NCI-H2227 (cell line): ENCODE results near the gene AKAP6.
"Not testable (repeated sequence)": the region's sequence is repeated elsewhere in the genome, so short reads cannot be mapped to it uniquely, and the experiment has no call there.

Experiments used
- DNase-seq: peaks from one replicate; lab custom pipeline; 2025; ENCODE audit not compliant: unreplicated experiment; lab: John Stamatoyannopoulos, UW

The AKAP6 gene

DNA sequence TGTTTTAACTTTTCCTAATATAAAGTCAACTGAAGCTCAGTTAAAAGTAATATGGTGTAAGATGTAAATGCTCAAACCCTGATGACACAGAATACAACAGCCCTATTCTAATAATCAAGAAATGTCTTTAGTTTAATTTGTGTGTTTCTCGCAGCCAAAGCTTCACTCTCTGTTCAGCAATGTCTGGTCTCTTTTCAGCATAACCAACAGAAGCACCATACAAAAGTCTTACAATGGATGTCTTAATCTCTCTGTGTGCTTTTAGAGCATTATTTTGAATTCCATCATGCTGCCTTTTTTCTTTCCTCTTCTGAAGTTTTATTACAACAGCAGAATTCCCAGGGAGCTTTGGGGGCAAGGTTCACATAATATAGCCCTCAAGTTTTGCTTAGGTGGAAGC lies 399.4 kb downstream of the AKAP6 start:
- no peak for DNase-seq

DNA sequence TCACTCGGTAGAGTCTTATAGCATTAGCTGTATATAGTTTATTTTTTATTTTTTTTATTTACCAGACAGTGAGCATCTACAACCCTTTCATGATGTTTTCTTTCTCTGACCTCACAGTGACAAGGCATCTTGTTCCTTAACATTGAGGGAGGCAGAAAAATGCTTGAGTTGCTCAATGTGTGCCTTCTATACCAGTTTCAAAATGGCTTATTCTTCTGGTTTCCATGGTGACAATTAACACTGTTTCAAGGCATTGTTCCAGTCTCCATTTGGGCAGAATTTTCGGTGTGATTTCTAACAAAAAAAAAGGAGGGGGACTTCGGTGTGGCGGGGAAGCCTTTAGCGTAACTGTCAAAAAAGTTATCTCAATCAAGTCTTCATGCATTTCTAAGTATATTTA lies 399.9 kb downstream of the AKAP6 start:
- DNase-seq, result peak; percentile 17

DNA sequence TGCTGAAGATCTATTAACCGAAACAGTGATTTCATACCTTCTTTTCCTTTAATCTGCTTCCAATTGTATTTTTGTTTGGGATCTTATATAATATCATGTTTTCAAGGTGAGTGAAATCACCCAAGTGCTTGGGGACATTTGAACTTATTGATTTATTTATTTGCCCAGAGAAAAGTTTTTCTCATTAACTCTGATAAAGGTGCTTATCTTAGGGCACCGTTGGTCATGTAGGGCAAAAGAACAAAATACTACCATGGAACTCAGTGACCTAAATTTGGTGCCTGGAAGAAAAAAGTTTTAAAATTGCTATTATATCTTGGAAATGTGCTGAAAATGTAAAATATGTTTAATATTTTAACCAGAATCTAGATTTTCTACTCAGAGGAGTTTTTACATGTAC lies 402.2 kb downstream of the AKAP6 start:
- DNase-seq, result no peak

DNA sequence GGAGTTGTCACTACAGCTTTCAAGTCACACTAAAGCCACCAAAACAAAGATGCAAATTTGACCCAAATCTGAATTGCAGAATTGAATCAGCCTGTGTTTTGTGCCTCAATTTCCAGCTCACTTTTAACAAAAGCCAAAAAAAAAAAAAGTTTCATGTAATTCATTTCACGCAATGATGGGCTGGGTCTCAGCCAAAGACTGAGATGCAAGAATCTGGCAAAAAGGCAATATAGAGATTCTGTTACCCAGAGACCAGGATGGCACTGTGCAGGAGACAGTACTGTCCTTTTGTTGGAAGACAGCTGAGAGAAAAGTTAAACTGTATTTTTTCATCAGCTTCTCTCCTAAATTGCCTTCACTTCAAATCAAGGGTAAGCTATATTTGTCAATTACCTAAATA lies 403.9 kb downstream of the AKAP6 start:
- no peak for DNase-seq

DNA sequence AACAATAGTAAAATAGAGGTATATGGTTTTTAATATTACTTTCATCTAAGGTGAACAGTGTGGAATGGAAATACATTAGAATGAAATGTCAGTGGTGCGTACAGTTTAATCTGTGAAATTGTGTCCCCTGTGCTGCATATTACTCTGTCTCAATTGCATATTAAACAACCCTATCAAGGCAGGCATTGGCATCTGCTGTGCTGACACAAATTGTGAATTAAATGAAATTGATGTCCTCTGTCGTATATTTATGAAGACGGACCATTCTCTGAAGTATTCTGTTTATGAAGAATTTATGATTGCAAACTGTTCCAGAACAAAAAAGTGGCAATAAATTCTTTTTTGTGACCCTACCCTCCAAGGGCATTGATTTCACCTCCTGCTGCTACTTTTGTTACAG lies 405.2 kb downstream of the AKAP6 start:
- no peak for DNase-seq

DNA sequence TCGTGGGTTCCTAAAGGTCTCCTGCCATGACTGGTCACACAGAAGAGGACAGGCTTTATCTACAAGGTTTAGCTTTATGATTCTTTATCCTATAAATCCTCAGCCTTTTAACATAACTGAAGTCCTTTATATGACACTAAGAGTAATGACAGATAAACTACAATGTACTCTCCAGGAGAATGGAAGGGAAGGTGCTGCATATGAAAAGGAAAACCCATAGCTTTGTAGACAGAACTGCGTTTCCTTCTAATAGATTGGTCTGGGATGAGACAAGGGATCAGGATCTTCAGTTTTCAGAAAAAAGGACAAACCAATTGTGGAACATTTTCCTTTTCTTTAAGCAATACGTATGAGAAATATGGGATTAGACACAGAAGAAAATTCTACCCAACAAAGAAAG lies 408.5 kb downstream of the AKAP6 start:
- no peak for DNase-seq

DNA sequence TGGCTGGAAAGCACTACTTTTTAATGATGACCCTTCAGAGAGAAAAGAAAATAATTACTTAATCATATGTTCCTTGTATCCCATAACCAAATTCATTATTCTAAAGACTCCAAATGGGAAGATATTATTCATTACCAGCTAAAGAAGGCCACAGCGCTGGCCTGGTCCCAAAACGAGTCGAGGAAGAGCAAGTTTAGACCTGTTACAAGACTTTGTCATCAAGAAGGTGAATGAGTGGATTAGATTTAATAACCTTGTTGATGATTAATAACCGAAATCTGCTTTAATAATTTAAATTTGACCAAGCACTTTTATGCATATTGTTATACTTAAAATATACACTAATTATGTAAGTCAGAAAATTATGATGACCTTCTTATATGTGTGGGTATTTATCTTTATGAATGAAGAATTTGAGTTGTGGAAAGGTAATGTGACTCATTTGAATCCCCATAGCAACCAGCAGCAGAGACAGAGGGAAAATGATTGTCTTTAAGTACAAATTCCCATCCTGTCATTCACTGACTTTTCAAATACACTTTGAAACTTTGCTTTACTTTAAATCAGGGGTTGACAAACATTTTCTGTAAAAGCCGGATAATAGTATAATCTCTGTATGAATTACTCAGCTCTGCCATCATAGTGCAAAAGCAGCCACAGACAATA lies 409.2 kb downstream of the AKAP6 start:
- no peak for DNase-seq

DNA sequence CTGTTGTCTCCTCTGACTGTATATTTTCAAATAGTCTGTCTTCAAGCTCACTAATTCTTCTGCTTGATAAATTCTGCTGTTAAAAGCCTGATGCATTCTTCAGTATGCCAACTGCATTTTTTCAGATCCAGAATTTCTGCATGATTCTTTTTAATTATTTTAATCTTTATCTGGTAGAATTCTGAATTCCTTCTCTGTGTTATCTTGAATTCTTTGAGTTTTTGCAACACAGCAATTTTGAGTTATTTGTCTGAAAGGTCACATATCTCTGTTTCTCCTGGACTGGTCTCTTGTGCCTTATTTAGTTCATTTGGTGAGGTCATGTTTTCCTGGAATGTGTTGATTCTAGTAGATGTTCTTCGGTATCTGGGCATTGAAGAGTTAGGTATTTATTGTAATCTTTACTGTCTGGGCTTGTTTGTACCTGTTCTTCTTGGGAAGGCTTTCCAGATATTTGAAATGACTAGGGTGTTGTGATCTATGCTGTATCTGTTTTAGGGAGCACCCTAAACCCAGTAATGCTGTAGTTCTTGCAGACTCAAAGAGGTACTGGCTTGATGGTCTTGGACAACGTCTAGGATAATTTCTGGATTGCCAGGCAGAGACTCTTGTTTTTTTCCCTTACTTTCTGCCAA lies 415.8 kb downstream of the AKAP6 start:
- no peak for DNase-seq

DNA sequence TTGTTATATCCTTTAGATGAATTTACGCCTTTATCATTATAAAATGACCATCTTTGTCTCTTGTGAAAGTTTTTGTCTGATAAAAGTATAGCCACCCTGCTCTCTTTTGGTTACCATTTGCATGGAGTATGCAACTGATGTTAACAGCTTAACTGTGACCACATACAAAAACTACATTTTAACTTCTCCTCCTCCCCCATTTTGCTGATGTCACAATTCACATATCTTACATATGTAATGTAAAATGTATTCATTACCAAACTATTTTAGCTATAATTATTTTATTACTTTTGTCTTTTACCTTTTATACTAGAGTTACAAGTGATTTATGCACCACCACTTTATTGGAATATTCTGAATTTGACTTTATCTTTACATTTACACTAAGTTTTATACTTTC lies 425.1 kb downstream of the AKAP6 start:
- no peak for DNase-seq

DNA sequence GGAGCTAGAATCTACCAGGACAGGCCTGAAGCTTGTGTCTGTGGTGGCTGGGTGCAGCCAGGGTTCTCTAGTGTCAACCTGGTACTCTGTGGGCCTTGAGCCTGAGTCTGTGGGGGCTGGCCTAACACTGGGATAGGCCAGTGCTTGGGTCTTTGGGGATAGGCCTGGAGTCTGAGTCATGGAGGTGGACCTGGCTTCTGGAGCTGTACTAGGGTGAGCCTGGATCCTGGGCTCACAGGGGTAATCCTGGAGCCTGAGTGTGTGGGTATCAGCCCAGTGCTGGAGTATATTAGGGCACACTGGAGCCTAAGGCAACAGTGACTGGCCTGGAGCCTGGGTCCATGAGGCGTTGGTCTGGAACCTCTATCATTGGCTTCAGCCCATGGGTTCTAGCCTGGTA lies 427.1 kb downstream of the AKAP6 start:
- no peak for DNase-seq

DNA sequence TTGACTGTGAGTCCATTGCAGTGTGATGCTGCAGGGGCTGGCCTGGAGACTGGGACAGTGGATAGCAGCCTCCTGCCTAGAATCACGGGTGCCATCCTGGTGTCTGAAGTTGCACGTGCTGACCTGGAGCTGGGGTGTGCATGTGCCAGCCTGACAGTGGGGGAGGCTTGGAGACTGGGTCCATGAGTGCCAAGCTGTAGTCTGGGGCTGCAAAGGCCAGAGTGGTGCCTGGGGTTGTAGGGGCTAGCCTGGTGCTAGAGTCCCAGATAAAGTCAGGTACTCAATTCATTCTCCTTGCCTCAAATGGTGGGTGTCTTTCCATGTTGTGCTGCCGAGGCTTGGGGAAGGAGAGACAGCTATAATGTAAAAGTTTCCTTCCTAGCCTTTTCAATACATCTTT lies 427.7 kb downstream of the AKAP6 start:
- DNase-seq, result no peak

DNA sequence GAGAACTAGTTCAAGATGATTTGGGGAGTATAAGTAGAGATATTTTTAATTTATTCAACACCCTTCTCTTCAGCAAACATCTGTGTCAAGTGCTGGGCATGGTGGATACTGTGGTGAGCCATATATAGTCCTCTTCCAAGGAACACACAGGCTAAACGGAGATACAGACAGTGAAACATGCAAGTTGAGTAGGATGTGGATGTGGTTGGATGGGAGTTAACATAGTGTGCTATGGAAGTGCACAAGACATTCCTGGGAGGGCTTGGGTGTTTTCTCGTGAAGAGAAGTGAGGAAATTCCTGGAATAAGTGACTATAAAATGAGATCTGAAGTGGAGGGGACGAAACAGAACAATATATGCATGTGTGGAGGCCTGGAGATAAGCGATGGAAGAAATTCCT lies 428.5 kb downstream of the AKAP6 start:
- no peak for DNase-seq

DNA sequence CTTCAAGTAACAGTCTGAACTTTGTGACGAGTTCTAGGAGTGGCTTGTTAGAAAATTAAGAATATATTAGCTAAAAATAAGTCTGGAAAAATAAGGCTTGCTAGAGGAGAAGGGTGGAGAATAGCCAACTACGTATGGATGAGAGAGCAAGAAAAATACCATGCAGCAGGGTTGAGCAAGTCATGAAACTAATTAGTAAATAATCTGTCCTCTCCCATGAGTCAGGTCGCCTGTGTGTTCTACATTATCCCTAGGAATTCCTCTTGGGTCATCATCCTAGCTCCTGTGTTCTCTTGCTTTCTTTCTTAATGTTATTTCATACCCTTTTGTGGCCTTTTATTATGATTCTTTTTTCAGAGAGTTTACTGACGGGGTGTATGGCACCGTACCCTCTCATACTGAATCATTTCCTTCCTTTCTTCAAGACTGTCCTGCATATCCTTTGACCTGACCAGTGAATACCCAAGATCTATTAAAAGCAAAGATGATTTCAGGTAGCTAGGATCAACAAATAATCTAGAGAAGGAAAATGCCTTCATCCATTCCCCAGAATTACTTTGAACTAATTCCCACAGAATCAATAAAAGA lies 432.4 kb downstream of the AKAP6 start:
- DNase-seq, result no peak

DNA sequence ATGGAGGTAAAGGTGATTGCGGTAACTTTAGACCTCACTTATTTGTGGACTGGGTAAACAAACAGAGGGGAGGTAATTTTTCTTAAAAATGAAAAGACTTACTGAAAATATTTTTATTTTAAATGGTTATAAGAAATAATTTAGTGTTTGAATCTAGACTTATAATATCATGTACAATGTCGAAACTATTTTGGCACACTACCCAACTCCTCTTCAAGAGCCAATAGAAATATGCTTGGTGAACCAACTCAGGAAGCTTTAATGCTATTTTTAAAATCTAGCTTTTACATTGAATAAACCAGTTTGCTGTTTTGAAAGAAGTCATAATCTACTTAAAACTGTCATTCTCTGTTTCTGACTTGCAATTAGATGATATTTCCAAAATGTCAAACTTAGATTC lies 433.8 kb downstream of the AKAP6 start:
- DNase-seq, result no peak

DNA sequence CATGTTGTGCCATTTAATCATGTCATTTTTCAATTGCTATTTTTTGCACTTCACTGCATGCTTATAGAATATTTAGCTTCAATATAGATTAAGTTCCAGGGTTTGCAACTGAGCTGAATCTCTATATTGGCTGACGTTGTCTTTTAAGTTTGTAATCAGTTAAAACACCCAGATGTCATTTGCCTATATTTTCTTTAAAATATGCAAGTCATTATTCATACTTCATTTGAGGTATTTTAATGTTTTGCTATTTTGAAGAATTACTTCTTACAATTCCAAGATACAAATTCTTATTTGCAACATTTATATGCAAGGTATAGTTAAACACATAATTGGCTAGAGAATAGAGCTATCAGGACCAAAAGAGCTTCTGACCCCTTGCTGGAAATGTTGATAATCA lies 434.6 kb downstream of the AKAP6 start:
- DNase-seq, result no peak

DNA sequence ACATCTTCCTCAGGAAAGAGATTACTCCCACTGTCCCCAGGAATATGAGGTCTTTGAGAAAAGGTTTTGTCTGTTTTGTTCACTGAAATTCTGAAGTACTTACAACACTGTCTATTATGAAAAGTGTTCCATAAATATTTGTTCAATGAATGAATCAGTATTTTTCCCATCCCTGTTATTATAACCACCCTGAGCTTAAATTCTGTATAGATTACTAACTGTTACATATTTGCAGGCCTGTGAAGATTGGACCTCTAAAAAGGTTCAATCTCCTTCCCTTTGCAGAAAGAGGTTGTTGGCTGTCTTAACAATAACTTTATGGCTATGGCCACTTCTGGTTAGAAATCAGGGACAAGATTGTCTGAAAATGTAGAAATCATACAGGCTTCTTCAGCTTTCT lies 435.0 kb downstream of the AKAP6 start:
- DNase-seq, result no peak

DNA sequence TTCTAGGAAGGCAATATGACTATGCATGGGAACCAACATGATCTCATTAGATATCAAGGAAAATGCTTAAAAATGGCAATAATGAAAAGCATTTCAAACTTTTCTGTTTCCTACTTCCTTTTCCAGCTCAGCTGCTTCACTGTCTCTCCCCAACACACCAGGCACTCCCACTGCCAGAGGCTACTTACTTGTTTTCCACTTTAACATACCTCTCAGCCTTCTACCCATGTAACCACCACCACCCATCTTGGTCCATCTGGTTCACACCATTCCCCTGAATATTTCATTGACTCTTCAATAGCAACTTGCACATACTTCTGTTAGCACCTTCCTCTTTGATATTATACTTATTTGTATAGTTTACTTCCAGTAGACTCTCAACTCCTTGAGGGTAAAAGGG lies 441.3 kb downstream of the AKAP6 start:
- no peak for DNase-seq

DNA sequence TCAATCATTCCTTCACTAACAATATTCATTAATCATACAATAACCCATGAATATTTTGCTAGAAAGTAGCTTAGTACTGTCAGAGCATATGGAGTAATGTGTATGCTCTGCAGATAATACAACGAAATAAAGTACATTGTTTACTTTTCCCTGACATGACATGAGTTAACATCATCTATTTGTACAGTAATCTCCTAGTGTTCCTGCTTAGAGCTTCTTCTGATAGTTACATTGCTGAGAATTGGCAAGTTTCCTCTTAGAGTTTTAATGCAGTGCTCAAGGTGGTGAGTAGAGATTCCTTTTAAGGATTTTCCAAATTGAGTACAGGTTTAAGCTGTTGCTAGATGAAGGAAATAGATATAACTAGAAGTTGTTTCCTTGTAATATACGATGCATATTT lies 445.1 kb downstream of the AKAP6 start:
- DNase-seq, result no peak

DNA sequence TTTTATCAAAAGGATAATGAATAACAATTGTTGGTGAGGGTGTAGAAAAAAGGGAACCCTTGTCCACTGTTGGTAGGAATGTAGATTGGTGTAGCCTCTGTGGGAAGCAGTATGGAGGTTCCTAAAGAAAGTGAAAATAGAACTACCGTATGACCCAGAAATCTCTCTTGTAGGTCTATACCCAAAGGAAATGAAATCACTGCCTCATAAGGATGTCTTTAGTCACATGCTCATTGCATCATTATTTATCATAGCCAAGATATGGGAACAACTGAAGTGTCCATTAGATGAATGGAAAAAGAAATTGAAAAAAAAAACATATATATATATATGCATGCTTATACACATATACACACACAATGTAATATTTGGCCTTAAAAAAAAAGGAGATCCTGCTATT lies 450.7 kb downstream of the AKAP6 start:
- no peak for DNase-seq

DNA sequence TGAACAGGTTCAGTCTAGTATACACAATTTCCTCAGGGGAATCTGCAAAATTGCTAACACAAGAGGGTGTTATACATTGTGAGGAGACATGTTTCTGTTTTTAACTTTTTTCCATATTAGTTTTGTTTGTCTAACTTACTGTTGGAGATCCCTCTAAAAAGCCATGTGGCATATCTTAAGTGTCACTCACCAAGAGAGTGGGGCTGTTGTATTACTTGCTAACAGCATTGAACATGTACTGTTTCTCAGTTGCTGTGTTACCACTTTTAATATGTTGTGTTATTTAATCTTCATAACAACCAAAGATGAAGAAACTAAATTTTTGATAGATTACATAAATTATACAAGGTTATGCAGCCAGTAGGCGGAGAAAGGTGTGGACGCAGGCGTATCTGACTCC lies 455.3 kb downstream of the AKAP6 start:
- no peak for DNase-seq

DNA sequence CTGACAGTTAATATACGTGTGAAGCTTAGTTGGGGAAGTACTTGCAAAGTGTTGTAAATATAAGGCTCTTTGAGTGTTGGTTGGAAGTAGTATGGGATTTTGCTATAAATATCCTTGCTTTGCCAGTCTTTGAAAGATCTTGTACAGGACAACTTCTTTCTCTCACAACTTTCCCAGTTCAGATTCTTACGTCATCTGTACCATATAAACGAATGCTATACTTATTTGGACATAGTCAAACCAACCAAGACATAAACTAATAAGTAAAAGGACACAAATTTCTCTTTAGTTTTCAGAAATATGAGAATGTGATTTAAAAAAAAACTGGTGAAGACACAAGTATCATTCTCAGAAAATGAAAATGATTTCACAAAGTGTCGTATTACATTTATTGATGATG lies 456.5 kb downstream of the AKAP6 start:
- no peak for DNase-seq

DNA sequence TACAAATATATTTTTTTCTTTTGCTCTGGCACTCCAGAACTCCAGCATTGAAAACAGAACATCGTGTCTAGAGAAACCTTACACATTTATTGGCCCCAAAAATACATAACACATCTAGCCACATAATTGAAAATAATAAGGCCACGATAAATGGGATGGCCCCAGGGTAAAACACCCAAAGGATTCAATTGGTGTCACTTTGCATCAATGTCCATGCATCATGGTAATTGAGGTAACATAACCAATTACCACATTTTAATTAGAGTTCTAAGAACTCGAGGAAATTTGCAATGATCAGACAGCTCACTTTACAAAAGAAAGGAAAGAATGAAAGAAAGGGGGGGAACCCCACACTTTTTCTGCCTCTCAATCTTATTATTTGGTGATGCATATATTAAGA lies 457.8 kb downstream of the AKAP6 start:
- DNase-seq, result no peak

DNA sequence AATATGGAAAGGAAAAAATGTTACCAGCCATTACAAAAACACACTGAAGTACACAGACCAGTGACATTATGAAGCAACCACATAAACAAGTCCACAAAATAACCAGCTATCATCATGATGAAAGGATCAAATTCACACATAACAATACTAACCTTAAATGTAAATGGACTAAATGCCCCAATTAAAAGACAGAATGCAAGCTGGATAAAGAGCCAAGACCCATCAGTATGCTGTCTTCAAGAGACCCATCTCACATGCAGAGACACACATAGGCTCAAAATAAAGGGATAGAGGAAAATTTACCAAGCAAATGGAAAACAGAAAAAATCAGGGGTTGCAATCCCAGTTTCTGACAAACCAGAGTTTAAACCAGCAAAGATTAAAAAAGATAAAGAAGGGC lies 463.9 kb downstream of the AKAP6 start:
- not testable (repeated sequence) for DNase-seq
